HG03571 (cell line): Measurements from ENCODE around the gene DMWD.
A peak's percentile ranks its signal among the peaks of the same experiment; 100 is the strongest.
"Not testable (repeated sequence)": the region's sequence is repeated elsewhere in the genome, so short reads cannot be mapped to it uniquely, and the experiment has no call there.

Experiments
- ATAC-seq: cut with Tn5 transposase; IDR thresholded peaks from one replicate; pipeline ENCODE4 v1.9.1; 2021; ENCODE audit not compliant: unreplicated experiment

The DMWD gene

GRCh38 chr19:45817010-45817724, 24.5 kb upstream of the DMWD start:
- ATAC-seq, result peak; percentile 70

- no peak for ATAC-seq
Observed at GRCh38 chr19:45816236-45817009, 23.8 kb upstream of the DMWD start.

GRCh38 chr19:45815481-45816216, 23.0 kb upstream of the DMWD start:
- ATAC-seq, result no peak

GRCh38 chr19:45814851-45815480, 22.3 kb upstream of the DMWD start, which contains the start of gene RSPH6A:
TSS of gene RSPH6A (minus strand) at chr19:45815308. CDS start at chr19:45815176, 132 bp downstream.
- ATAC-seq, result no peak

- no peak for ATAC-seq
Observed at GRCh38 chr19:45814166-45814780, 21.6 kb upstream of the DMWD start.

GRCh38 chr19:45812297-45812696, 19.7 kb upstream of the DMWD start:
- ATAC-seq, result no peak

GRCh38 chr19:45809643-45810159, 17.1 kb upstream of the DMWD start:
- ATAC-seq, result no peak

- no peak for ATAC-seq
Observed at GRCh38 chr19:45805719-45806118, 13.1 kb upstream of the DMWD start.

- no peak for ATAC-seq
Observed at GRCh38 chr19:45804959-45805230, 12.2 kb upstream of the DMWD start.

- ATAC-seq, result no peak
Observed at GRCh38 chr19:45804140-45804958, 11.7 kb upstream of the DMWD start.

- ATAC-seq, result no peak
Observed at GRCh38 chr19:45801603-45802175, 9.0 kb upstream of the DMWD start.

- ATAC-seq, result no peak
Observed at GRCh38 chr19:45800070-45800553, 7.5 kb upstream of the DMWD start.

- not testable (repeated sequence) for ATAC-seq
Observed at GRCh38 chr19:45799541-45799940, 6.9 kb upstream of the DMWD start.

GRCh38 chr19:45798995-45799517, 6.4 kb upstream of the DMWD start:
- no peak for ATAC-seq

- ATAC-seq, result no peak
Observed at GRCh38 chr19:45794627-45795026, 2.0 kb upstream of the DMWD start.

GRCh38 chr19:45793876-45794275, 1.2 kb upstream of the DMWD start:
- no peak for ATAC-seq

- ATAC-seq, result no peak
Observed at GRCh38 chr19:45793178-45793564, 526 bp upstream of the DMWD start.

GRCh38 chr19:45791744-45792469, 738 bp downstream of the DMWD start:
- no peak for ATAC-seq

GRCh38 chr19:45790942-45791341, 1.7 kb downstream of the DMWD start:
- ATAC-seq, result no peak
